ENCODE data around the gene ATP1A1.

- TF ChIP-seq ZNF274 (IDR thresholded peaks at IDR 0.05; ENCODE audit: low read length) (no peak), ZNF274 (tag by site-specific recombination; IDR thresholded peaks at IDR 0.05; ENCODE audit: borderline replicate concordance) (no peak), ZNF629 (tag by site-specific recombination; IDR thresholded peaks at IDR 0.05) (no peak), YY1 (tag by site-specific recombination; IDR thresholded peaks at IDR 0.05) (no peak), SETDB1 (IDR thresholded peaks at IDR 0.05; ENCODE audit: insufficient read length, low read length) (no peak), ZNF112 (tag by site-specific recombination; IDR thresholded peaks at IDR 0.05) (no peak), ZNF785 (tag by site-specific recombination; IDR thresholded peaks at IDR 0.05) (no peak), ZNF169 (tag by site-specific recombination; IDR thresholded peaks at IDR 0.05) (no peak)
- TF ChIP-seq, protein P1, sequence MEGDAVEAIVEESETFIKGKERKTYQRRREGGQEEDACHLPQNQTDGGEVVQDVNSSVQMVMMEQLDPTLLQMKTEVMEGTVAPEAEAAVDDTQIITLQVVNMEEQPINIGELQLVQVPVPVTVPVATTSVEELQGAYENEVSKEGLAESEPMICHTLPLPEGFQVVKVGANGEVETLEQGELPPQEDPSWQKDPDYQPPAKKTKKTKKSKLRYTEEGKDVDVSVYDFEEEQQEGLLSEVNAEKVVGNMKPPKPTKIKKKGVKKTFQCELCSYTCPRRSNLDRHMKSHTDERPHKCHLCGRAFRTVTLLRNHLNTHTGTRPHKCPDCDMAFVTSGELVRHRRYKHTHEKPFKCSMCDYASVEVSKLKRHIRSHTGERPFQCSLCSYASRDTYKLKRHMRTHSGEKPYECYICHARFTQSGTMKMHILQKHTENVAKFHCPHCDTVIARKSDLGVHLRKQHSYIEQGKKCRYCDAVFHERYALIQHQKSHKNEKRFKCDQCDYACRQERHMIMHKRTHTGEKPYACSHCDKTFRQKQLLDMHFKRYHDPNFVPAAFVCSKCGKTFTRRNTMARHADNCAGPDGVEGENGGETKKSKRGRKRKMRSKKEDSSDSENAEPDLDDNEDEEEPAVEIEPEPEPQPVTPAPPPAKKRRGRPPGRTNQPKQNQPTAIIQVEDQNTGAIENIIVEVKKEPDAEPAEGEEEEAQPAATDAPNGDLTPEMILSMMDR (tag by site-specific recombination; IDR thresholded peaks at IDR 0.05) = no peak
- TF ChIP-seq, protein P2, sequence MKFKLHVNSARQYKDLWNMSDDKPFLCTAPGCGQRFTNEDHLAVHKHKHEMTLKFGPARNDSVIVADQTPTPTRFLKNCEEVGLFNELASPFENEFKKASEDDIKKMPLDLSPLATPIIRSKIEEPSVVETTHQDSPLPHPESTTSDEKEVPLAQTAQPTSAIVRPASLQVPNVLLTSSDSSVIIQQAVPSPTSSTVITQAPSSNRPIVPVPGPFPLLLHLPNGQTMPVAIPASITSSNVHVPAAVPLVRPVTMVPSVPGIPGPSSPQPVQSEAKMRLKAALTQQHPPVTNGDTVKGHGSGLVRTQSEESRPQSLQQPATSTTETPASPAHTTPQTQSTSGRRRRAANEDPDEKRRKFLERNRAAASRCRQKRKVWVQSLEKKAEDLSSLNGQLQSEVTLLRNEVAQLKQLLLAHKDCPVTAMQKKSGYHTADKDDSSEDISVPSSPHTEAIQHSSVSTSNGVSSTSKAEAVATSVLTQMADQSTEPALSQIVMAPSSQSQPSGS (tag by site-specific recombination; IDR thresholded peaks at IDR 0.05; ENCODE audit: low read depth) = no peak
Observed at GRCh38 chr1:116375148-116375886, 2.3 kb downstream of the ATP1A1 start.
